ENCODE data around the gene TRIM41.
"Not testable (repeated sequence)": the region's sequence is repeated elsewhere in the genome, so short reads cannot be mapped to it uniquely, and the experiment has no call there.

TRIM41 gene

GRCh38 chr5:181223058-181223728 is at the start of gene TRIM41:
TRIM41 (plus strand) TSS chr5:181223281; CDS start chr5:181224000, 719 bp downstream.
- FAIRE-seq, result no peak

DNA sequence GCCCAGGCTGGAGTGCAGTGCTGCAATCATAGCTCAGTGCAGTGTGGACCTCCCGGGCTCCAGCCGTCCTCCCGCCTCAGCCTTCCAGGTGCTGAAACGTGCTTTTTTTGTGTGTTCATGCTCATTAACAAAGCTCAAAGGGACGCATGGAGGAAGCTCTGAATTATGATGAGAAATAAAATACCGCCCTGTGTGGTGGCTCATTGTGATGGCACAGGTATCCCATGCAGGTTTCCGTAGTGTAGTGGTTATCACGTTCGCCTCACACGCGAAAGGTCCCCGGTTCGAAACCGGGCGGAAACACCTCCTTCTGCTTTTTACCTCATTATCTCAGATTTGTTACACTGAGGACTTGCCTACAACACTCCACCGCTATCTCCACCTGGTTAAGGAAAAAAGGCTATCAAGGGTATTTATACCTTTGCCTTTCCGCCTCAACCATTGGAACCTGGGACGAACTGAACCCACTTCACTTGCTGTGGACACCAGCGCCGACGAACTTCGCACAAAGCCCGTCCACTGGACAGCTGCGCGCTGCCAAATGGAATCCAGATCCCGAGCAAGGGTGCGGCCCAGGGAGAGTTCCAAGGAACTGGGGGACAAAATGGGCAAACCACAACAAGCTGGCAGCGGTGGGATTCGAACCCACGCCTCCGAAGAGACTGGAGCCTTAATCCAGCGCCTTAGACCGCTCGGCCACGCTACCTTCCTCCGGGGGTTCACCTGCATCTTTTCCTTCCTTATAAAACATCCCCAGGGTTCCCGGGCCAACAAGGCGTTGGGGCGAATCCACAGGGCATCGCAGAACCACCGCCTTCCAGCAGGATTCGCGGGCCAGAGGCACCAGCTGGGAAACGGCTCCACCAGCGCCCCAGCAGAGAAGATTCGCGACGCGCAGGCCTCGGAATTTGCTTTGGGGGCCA is 49.4 kb upstream of the TRIM41 start:
- no peak for FAIRE-seq

- no peak for FAIRE-seq
Measured at GRCh38 chr5:181176254-181176952, 46.7 kb upstream of the TRIM41 start.

GRCh38 chr5:181177559-181177958 is 45.5 kb upstream of the TRIM41 start:
- not testable (repeated sequence) for FAIRE-seq

DNA sequence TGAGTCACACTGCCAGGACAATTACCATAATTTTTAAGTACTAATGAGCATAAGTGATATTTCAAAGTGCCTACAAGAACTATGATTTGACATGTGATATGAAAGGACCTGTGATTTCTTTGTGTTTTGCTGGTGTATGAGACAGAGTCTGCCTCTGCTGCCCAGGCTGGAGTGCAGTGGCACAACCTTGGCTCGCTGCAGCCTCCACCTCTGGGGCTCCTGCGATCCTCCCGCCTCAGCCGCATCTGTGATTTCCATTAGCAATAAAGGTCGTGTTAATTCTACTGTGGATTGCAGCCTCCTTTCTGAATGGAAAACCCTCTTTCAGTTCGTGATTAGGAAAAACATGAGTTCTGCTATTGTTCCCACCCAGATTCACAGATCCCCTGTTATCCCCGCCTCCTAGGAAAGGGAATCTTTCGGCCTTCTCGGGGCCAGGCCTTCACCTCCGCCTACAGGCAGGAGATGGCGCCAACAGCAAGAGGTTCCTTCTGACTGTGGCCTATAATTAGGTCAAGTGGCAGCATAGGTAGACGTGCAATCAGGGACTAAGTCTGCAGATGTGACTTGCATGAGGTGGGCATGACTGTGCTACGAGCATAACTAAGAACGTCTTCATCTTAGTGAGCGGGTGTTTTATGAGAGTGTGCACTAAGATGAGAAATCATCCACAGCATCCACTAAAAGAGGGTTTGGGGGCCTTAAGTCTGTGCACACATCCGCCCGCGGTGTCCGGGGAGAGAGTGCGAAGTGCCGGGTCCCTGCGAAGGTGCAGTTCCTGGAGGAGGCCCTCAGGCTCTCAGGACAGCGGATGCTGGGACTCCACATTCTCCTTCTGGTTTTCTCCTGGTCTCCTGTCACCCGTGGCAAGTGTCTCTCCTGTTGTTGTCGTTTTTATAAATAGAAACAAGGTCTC is 41.2 kb upstream of the TRIM41 start:
- no peak for FAIRE-seq

DNA sequence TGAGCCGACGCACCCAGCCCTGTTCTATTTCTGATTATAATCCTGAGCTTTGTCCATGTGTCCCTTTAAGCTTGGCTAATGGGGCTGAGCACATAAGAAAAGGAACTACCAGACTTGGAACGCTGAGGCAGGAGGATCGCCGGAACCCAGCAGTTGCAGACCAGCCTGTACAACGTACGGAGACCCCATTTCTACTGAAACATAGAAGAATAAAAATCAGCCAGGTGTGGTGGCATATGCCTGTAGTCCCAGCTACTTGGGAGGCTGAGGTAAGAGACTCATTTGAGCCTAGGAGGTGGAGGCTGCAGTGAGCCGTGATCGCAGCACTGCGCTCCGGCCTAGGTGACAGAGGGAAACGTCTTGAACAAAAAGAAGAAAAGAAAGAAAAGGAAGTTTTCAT is 40.4 kb upstream of the TRIM41 start:
- FAIRE-seq, result no peak

GRCh38 chr5:181184845-181185216 is 38.2 kb upstream of the TRIM41 start:
- no peak for FAIRE-seq

- no peak for FAIRE-seq
Measured at GRCh38 chr5:181185560-181185959, 37.5 kb upstream of the TRIM41 start.

DNA sequence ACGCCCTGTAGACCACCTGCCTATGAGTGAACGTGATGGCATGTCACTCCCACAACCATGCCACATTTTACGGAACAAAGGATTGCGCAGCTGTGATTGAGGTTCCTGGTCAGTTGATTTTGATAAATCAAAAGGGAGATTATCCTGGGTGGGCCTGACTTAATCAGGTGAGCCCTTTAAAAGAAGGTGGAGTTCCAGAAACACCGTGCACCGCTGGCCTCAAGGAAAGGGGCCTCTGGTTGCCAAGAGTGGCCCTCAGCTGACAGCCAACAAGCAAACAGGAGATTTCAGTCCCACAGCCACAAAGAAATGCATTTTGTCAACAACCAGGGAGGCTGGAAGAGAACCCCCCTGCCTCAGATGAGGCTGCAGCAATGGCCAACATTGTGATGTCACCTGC is 37.1 kb upstream of the TRIM41 start:
- FAIRE-seq, result no peak

- no peak for FAIRE-seq
Measured at GRCh38 chr5:181186986-181187499, 36.0 kb upstream of the TRIM41 start.

DNA sequence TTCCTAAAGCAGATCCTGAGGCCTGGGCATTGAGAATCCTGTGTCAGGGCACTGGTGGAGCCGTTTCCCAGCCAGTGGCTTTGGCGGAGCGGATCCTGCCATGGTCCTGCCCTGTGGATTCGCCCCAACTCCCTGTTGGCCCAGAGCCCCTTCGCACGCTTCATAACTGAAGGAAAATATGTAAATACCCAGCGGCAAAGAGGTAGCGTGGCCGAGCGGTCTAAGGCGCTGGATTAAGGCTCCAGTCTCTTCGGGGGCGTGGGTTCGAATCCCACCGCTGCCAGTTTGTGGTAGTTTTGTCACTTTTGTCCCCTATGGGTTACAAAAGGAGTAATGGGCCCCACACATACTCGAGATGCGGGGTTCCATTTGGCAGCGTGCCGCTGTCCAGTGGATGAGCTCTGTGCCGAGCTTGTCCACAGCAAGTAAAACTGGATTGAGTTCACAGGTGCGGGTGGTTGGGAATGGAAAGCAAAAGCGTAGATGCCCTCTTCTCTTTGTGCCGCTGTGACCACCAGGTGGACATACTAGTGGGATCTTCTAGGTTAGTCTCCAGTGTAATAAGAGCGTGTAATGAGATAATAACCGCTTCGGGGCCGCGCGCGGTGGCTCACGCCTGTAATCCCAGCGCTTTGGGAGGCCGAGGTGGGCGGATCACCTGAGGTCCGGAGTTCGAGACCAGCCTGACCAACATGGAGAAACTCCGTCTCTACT is 35.4 kb upstream of the TRIM41 start:
- no peak for FAIRE-seq

- no peak for FAIRE-seq
Measured at GRCh38 chr5:181188700-181189362, 34.2 kb upstream of the TRIM41 start.

- FAIRE-seq, result no peak
Measured at GRCh38 chr5:181189363-181189961, 33.6 kb upstream of the TRIM41 start.

DNA sequence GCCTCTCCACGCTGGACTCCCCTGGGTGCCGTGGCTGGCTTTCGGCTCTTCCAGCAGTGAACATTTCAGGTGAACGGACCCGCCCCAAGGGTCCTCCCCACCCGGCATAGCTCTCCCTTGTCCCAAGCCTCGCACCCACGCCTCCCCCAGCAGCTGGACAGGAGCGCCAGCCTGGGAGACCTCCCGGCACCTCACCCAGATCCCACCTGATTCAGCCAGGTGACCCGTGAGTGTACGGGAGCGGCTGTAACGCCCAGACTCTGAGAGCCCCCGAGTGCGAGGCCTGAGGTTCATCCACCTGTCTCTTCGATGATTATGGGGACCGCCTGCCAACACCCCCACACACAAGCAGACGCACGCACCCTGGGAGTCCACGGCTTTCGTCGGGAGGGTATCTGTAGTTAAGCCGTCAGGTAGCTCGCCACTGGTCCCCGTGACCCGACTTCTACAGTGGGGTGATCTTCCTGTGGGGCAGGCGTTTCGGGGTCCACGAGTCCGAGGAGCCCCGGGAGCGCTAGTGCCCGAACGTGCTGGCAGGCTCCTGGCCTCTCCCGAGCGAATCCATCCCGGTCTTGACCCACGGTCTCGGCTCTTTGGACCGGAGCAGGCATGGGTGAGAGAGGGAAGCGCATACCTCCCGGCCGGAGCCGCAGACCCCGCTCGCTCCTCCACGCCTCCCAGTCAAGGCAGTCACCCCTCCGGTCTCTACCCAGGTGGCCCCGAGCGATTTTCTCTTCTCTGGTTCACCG is 32.9 kb upstream of the TRIM41 start:
- FAIRE-seq, result no peak

DNA sequence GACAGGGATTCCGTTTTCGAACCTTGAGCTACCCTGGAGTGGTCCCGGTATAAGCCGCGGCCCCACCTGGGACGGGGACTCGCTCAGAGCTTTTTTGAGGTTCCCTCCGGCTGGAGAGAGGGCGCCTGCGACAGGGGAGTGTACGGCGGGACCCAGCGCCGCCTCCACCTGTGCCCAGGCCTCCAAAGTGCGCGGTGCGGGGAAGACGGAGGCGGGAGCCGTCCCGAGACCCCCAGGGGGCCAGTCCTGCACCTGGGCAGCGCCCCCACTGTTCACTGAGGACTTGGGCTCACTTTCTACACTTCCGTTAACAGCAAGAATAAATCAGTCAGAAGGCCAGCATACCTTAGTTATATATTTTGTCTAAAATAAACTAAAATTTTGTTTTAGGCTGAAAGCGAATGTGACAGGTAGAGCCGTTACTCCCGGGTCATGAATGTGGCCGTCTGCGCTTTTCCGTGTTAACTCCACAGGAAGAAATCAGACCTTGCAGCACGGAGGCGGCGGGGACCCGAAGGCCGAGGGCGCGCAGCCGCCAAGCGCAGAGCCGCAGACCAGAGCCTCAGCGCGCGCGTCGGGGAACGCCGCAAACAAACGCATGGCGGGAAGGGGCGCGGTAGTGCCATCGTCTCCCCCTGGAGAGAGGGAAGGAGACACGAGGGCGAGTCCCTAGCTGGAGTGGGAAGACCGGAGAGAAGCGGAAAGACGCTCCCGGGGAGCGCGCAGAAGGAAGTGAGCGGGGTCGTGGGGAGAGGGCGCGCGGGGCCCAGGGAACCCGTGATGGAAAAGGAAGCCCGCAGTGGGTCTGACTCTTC is 32.2 kb upstream of the TRIM41 start:
- FAIRE-seq, result no peak

DNA sequence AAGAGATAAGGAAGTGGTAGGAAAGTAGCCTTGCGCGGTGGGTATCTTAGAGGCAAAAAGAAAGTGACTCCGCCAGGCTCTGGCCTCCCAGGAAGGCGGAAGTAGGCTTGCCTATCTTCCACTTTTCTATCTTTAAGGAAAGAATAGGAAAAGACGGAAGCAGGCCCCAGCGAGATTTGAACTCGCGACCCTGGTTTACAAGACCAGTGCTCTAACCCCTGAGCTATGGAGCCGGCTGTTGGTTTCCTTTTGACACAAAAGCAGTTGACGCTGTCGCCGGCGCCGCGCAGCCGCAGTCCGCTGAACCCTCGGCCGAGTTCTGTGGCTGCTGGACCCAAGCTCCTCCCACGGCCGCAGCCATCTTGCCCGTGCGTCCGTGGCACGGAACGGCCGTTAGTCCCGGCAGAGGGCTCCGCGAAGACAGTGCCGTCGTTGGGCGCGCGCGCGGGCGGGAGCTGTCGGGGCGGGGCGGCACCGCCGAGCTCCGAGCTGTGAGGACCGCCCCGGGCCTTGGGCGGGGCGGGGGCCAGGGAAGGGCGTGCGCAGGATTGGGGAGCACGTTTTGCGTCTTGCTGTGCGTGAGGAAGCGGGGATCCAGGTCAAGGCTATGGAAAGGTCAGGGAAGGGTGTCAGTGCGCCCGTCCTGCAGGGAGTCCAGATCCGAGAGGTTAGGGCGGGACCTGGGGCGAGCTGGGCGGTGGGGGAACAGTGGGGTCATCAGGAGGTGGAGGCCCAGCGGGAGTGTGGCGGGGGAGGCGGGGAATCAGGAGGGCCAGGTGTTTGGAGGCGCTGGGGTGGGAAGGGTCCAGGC is 31.4 kb upstream of the TRIM41 start:
- no peak for FAIRE-seq

- no peak for FAIRE-seq
Measured at GRCh38 chr5:181192337-181193046, 30.6 kb upstream of the TRIM41 start.
